GM12873 (cell line): ENCODE results near the gene OSMR.

ENCODE experiments used
- CTCF ChIP-seq: IDR thresholded peaks from 2 replicates; pipeline ENCODE4 v1.5.1; 2012; ENCODE audit warnings: low read depth, mild to moderate bottlenecking, moderate library complexity, low read length, control low read depth; ENCODE audit not compliant: insufficient read depth; ENCODE audit errors: missing control alignments

Gene OSMR

GRCh38 chr5:38847559-38848347 lies 1.9 kb downstream of the OSMR start:
- TF ChIP-seq CTCF: no peak

GRCh38 chr5:38848637-38849036 lies 2.8 kb downstream of the OSMR start:
- TF ChIP-seq CTCF: no peak

GRCh38 chr5:38853753-38854470 lies 8.1 kb downstream of the OSMR start:
- TF ChIP-seq CTCF: no peak

- TF ChIP-seq CTCF: no peak
Observed at GRCh38 chr5:38854907-38855306, 9.1 kb downstream of the OSMR start.

- TF ChIP-seq CTCF: no peak
Observed at GRCh38 chr5:38856660-38857059, 10.8 kb downstream of the OSMR start.

- no peak for TF ChIP-seq CTCF
Observed at GRCh38 chr5:38858839-38859238, 13.0 kb downstream of the OSMR start.

GRCh38 chr5:38866362-38867031 lies 20.7 kb downstream of the OSMR start:
- no peak for TF ChIP-seq CTCF
